OCI-LY7 (cell line): ENCODE measurements around the gene IGF1R.

Experiments
- EZH2phosphoT487 ChIP-seq: fragments of 200-600 bp; sonication (generic); IDR thresholded peaks from 2 replicates; pipeline ENCODE4 v1.6.1; 2018; ENCODE audit warnings: low read depth, borderline replicate concordance, mild to moderate bottlenecking, mixed run types, antibody characterized with exemption, low read length, moderate library complexity, mixed read lengths
- TF ChIP-seq, protein P1 (sequence below): fragments of 200-600 bp; sonication (generic); conservative IDR thresholded peaks from 2 replicates; pipeline ENCODE4 v1.5.1; 2014; ENCODE audit warnings: mild to moderate bottlenecking, antibody characterized with exemption, low read length, moderate library complexity, mixed read lengths

GRCh38 chr15:98856532-98856907 is 208.2 kb downstream of the IGF1R start:
- TF ChIP-seq, protein P1, sequence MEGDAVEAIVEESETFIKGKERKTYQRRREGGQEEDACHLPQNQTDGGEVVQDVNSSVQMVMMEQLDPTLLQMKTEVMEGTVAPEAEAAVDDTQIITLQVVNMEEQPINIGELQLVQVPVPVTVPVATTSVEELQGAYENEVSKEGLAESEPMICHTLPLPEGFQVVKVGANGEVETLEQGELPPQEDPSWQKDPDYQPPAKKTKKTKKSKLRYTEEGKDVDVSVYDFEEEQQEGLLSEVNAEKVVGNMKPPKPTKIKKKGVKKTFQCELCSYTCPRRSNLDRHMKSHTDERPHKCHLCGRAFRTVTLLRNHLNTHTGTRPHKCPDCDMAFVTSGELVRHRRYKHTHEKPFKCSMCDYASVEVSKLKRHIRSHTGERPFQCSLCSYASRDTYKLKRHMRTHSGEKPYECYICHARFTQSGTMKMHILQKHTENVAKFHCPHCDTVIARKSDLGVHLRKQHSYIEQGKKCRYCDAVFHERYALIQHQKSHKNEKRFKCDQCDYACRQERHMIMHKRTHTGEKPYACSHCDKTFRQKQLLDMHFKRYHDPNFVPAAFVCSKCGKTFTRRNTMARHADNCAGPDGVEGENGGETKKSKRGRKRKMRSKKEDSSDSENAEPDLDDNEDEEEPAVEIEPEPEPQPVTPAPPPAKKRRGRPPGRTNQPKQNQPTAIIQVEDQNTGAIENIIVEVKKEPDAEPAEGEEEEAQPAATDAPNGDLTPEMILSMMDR = no peak
- TF ChIP-seq EZH2phosphoT487 = no peak
